Measurements from ENCODE around the gene PALM3. TPM values are rescaled to one million over a fixed set of nuclear protein-coding genes. Genes with fewer than 3 reads are reported as not detected.

Gene PALM3
- total RNA-seq, 1 experiment from 2014 or later = 0.54 TPM

GRCh38 chr19:14085309-14085995, 23.6 kb upstream of the PALM3 start, which contains the start of gene C19orf67:
TSS of gene C19orf67 (minus strand) at chr19:14085783. CDS start at chr19:14085627, 156 bp downstream.
- H3K27me3 ChIP-seq (ENCODE audit: control insufficient read depth, insufficient read depth, low read length) = no peaks in the 10 kb centered on the region
- no peak within 1 kb of the TSS for H3K27ac ChIP-seq (ENCODE audit: low read length)
- in situ Hi-C loops (cut with HindIII; ENCODE audit: low pct_unique_long_range_greater_than_20kb, low sequenced_read_pairs) = no loop called here
- intact Hi-C loops (cut with micrococcal nuclease; ENCODE audit: unreplicated experiment) = no loop called here
- H3K9me3 ChIP-seq (ENCODE audit: control insufficient read depth, insufficient read depth, low read depth, low read length) = no peaks in the 10 kb centered on the region
- ATAC-seq (no peak), DNase-seq (ENCODE audit: low read depth, low spot score) (no peak)
- no peaks in the 10 kb centered on the region; the same call in 1 of the 2 replicates for H3K36me3 ChIP-seq (ENCODE audit: control insufficient read depth, insufficient read depth, low read length)
- TF ChIP-seq POLR2AphosphoS5 (IDR thresholded peaks at IDR 0.05; ENCODE audit: low read depth, low read length) (no peak), SIN3A (IDR thresholded peaks at IDR 0.05; ENCODE audit: borderline replicate concordance, insufficient read depth, low read depth, low read length) (no peak), CTCF (IDR thresholded peaks at IDR 0.05) (no peak), REST (IDR thresholded peaks at IDR 0.05; ENCODE audit: insufficient read depth in 1 of 2, low read depth in 2 of 2, low read length in 1 of 2) (no peak), TCF7L2 (IDR thresholded peaks at IDR 0.05; ENCODE audit: low read depth, low read length) (no peak)
- ChIA-PET CTCF (no interaction called here), POLR2A (no interaction called here)
- no TSS peak for BruUV-seq (replicated peaks)
- H3K4me1 ChIP-seq (ENCODE audit: control insufficient read depth, insufficient read depth, low read length) = peaks cover 4% of the 10 kb centered on the region
- H3K4me3 ChIP-seq (ENCODE audit: low read depth in 2 of 2, low read length in 2 of 2) = no peak within 1 kb of the TSS

GRCh38 chr19:14082675-14082960, 20.7 kb upstream of the PALM3 start:
- H3K27me3 ChIP-seq (ENCODE audit: control insufficient read depth, insufficient read depth, low read length) = no peaks in the 10 kb centered on the region
- ChIA-PET POLR2A (no interaction called here), CTCF (interaction anchor here (0.6 kb wide), 1 partner anchor 259 kb away, joined by 12 read pairs; no protein-coding TSS in a partner anchor)
- ATAC-seq = no peak
- no peak overlapping the region for H3K27ac ChIP-seq (ENCODE audit: low read length)
- intact Hi-C loops (cut with micrococcal nuclease; ENCODE audit: unreplicated experiment) (no loop called here), in situ Hi-C loops (cut with HindIII; ENCODE audit: low pct_unique_long_range_greater_than_20kb, low sequenced_read_pairs) (no loop called here)
- H3K36me3 ChIP-seq (ENCODE audit: control insufficient read depth, insufficient read depth, low read length) = no peaks in the 10 kb centered on the region
- BruUV-seq (replicated peaks) = no TSS peak
- DNase-seq (ENCODE audit: low read depth, low spot score) = no peak
- no peaks in the 10 kb centered on the region for H3K9me3 ChIP-seq (ENCODE audit: control insufficient read depth, insufficient read depth, low read depth, low read length)
- TF ChIP-seq POLR2AphosphoS5 (IDR thresholded peaks at IDR 0.05; ENCODE audit: low read depth, low read length) (no peak), REST (IDR thresholded peaks at IDR 0.05; ENCODE audit: insufficient read depth in 1 of 2, low read depth in 2 of 2, low read length in 1 of 2) (no peak), SIN3A (IDR thresholded peaks at IDR 0.05; ENCODE audit: borderline replicate concordance, insufficient read depth, low read depth, low read length) (no peak)
- H3K4me1 ChIP-seq (ENCODE audit: control insufficient read depth, insufficient read depth, low read length) = peaks cover 6% of the 10 kb centered on the region
- no peak overlapping the region for H3K4me3 ChIP-seq (ENCODE audit: low read depth in 2 of 2, low read length in 2 of 2)

Data from Panc1 (cell line).